NCI-H2196 (cell line): Measurements from ENCODE around the gene MESD.
A peak's percentile ranks its signal among the peaks of the same experiment; 100 is the strongest.

Experiments used
- DNase-seq: peaks from one replicate; lab custom pipeline; 2025; ENCODE audit not compliant: unreplicated experiment; lab: John Stamatoyannopoulos, UW

Gene MESD

GRCh38 chr15:80992006-80992405 lies 2.4 kb upstream of the MESD start:
- DNase-seq, result no peak

- no peak for DNase-seq
Measured at GRCh38 chr15:80991421-80991820, 1.8 kb upstream of the MESD start.

- DNase-seq, result no peak
Measured at GRCh38 chr15:80990955-80991354, 1.3 kb upstream of the MESD start.

- DNase-seq, result no peak
Measured at GRCh38 chr15:80989081-80989517, 520 bp downstream of the MESD start.

- no peak for DNase-seq
Measured at GRCh38 chr15:80988148-80988796, 1.3 kb downstream of the MESD start.

GRCh38 chr15:80986487-80986886 lies 3.1 kb downstream of the MESD start:
- no peak for DNase-seq

- DNase-seq, result no peak
Measured at GRCh38 chr15:80985981-80986380, 3.6 kb downstream of the MESD start.

GRCh38 chr15:80984856-80985255 lies 4.8 kb downstream of the MESD start:
- DNase-seq, result no peak

GRCh38 chr15:80982839-80983238 lies 6.8 kb downstream of the MESD start:
- no peak for DNase-seq

- DNase-seq, result no peak
Measured at GRCh38 chr15:80982205-80982604, 7.4 kb downstream of the MESD start.

- DNase-seq, result no peak
Measured at GRCh38 chr15:80979538-80980200, 9.9 kb downstream of the MESD start.

- DNase-seq, result peak; percentile 9
Measured at GRCh38 chr15:80978685-80979329, 10.8 kb downstream of the MESD start.

- DNase-seq, result no peak
Measured at GRCh38 chr15:80977627-80978036, 12.0 kb downstream of the MESD start.

- DNase-seq, result no peak
Measured at GRCh38 chr15:80976851-80977250, 12.8 kb downstream of the MESD start.

- DNase-seq, result no peak
Measured at GRCh38 chr15:80974914-80975313, 14.7 kb downstream of the MESD start.

- no peak for DNase-seq
Measured at GRCh38 chr15:80972276-80972675, 17.3 kb downstream of the MESD start.

- DNase-seq, result no peak
Measured at GRCh38 chr15:80971143-80971542, 18.5 kb downstream of the MESD start.

- no peak for DNase-seq
Measured at GRCh38 chr15:80970658-80971057, 19.0 kb downstream of the MESD start.

GRCh38 chr15:80970018-80970657 lies 19.5 kb downstream of the MESD start:
- peak; percentile 54 for DNase-seq

GRCh38 chr15:80969316-80969715 lies 20.3 kb downstream of the MESD start:
- DNase-seq, result no peak

- DNase-seq, result no peak
Measured at GRCh38 chr15:80967991-80968510, 21.6 kb downstream of the MESD start.

- DNase-seq, result no peak
Measured at GRCh38 chr15:80967451-80967850, 22.2 kb downstream of the MESD start.
